ENCODE results near the gene SERPINA12. TPM values are rescaled to one million over a fixed set of nuclear protein-coding genes. Genes with fewer than 3 reads are reported as not detected.

The SERPINA12 gene, protein sequence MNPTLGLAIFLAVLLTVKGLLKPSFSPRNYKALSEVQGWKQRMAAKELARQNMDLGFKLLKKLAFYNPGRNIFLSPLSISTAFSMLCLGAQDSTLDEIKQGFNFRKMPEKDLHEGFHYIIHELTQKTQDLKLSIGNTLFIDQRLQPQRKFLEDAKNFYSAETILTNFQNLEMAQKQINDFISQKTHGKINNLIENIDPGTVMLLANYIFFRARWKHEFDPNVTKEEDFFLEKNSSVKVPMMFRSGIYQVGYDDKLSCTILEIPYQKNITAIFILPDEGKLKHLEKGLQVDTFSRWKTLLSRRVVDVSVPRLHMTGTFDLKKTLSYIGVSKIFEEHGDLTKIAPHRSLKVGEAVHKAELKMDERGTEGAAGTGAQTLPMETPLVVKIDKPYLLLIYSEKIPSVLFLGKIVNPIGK
- total RNA-seq = not detected in 2 replicates

- intact Hi-C loops (cut with micrococcal nuclease) = no loop called here
Measured at GRCh38 chr14:94509356-94509755, at the start of gene SERPINA12. Gene SERPINA12 (minus strand): TSS chr14:94509469. CDS start chr14:94498397, 11,072 bp downstream.

DNA sequence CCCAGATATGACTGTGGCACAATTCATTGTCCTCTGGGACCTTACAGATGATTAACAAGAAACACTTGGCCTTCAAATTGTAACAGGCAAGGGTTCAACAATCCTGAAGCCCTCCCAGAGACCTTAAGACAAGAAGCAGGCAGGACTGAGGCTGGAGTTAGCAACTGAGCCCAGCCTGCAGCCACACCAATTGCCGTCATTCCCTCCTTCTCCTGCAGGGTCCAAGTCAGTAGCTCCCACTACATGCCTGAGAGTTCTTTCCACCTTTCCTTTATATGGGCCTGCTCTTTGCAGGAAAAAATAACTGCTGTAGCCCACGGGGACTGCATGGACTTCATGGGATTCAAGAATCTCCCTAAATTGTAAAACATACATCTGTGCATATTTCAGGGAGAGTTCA lies 49.6 kb upstream of the SERPINA12 start:
- intact Hi-C loops (cut with micrococcal nuclease) = no loop called here

DNA sequence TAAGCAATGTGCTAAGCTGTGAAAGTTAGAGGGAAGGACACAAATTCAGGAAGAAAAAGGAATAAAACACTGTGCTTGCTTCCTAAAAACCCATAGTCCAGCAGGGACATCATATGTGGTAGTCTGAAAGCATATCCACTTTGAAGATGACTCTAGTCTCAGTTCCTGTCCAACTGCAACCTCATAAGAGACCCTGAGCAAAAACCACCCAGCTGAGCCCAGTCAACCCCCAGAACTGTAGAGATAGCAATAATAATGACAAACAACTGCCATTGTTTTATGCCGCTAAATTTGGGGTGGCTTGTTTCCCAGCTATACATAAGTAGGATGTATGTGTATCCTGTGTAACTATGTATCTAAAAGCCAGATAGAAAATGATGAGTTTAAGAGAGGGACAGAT lies 48.1 kb upstream of the SERPINA12 start:
- intact Hi-C loops (cut with micrococcal nuclease) = no loop called here

- intact Hi-C loops (cut with micrococcal nuclease) = no loop called here
Measured at GRCh38 chr14:94555991-94556390, 46.7 kb upstream of the SERPINA12 start.

GRCh38 chr14:94550041-94550440 lies 40.8 kb upstream of the SERPINA12 start:
- intact Hi-C loops (cut with micrococcal nuclease) = no loop called here

DNA sequence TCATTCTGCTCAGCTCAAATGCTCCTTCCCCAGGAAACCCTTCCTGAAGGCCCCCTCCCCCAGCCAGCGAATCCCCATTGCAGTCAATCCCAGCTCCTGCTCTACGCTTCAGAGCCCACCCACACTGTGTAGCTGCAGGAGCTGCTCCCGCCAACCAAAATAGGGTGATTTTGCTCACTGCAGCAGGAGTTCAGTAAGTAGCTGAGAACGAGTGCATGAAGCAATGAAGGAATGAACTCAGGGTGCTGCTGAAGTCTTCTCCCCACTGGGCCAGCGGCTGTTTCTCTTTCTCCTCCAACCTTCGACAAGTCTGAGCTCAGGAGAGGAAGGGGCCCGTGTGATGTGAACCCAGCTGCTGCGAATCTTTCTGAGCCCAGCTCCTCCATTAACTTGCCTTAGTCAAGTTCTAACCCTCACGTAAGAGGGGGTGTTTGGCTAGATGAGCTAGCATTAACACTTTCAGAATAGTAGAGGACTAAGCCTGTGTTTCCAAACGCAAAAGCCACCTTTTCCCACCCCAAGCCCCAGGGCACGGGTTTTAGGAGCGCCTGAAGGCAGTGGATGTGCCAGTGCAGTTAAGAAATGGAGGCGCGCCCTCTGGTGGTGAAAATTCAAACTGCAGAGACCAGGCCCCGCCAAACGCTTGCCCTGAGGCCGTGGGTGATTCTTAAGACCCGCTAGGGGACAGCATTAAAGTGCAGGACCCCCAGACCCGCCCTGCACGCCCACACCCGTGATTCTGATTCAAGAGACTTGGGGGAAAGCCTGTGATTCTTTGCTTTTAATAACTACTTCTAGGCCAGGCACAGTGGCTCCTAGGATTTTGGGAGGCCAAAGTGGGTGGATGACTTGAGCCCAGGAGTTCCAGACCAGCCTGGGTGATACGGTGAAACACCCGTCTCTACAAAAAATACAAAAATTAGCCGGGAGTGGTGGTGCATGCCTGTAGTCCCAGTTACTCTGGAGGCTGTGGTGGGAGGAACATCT lies 40.0 kb upstream of the SERPINA12 start:
- intact Hi-C loops (cut with micrococcal nuclease) = loop anchor here (5.0 to 10.0 kb wide), 2 partner anchors 117 to 414 kb away; no protein-coding TSS in a partner anchor

DNA sequence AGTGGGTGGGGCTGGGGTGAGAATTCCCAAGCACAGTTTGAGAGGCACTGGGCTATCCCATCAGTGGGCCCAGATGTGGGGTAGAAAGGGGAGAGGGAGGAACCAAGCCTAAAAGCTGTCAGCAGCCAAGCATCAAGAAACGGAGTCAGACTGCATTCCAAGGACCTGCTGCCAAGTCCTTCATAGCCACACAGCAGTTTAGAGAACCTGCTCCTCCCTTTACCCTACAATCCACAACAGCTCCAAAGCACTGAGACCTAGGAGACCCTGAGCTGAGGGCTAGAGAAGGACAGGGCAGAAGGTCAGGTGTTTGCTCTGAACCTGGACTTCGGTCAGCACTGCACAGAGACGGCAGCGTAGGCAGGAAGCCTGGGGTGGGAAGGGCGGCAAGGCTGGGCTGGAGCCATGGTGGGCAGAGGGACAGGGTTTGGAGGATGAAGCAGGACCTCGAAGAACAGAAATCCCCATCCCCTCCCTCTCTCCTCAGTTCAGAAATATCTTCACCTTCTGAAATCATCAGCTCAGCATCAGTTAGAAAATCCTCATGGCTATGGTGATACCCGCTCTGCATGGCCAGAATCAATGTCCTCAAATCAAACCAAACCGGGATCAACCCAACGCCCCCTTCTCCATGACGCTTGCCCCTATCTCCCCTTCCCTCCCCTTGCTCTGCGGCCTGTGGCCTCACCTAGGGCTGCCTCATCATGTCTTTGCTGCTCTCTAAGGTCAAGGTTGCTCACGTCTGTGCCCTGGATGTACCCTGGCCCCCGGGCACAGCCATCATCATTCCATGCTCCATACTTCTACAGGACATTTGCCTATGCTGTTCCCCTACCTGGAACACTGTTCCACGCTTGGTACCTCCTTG lies 39.1 kb upstream of the SERPINA12 start:
- intact Hi-C loops (cut with micrococcal nuclease) = loop anchor here (5.0 to 10.0 kb wide), 2 partner anchors 116 to 414 kb away; no protein-coding TSS in a partner anchor

DNA sequence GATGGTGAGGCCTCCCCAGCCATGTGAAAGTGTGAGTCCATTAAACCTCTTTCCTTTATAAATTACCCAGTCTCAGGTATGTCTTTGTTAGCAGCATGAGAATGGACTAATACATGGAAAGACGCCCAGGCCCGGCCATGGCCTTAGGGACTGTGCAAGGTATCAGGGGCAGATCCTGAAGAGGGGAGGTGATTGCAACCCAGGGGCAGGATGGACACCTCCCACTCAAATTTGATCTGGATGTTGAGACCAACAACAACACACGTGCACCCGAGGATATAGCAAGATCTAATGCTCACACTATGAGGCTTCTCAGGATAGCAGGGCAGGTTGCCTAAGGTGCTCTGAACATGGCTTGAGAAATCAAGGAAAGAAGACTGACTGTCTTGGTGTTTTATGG lies 38.5 kb upstream of the SERPINA12 start:
- intact Hi-C loops (cut with micrococcal nuclease) = loop anchor here (5.0 to 10.0 kb wide), 2 partner anchors 115 to 413 kb away; no protein-coding TSS in a partner anchor

DNA sequence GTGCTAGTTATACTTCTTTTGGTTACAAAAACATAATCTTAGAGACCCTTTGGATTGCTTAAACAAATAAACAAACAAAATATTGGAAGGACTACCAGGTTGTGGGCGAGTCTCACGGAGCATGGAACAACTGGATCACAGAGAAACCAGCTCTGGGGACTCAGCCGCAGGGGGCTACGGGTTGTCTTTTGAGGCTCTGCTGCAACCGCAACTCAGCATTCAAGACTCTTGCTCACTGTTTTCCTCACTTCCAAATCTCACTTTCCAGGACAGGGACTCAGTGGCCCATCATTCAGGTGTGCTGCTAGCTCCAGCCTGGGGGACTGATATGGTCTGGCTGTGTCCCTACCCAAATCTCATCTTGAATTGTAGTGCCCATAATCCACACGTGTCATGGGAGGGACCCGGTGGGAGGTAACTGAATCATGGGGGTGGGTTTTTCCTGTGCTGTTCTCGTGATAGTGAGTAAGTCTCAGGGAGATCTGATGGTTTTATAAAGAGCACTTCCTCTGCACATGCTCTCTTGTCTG lies 37.9 kb upstream of the SERPINA12 start:
- intact Hi-C loops (cut with micrococcal nuclease) = loop anchor here (5.0 to 10.0 kb wide), 2 partner anchors 115 to 412 kb away; no protein-coding TSS in a partner anchor

DNA sequence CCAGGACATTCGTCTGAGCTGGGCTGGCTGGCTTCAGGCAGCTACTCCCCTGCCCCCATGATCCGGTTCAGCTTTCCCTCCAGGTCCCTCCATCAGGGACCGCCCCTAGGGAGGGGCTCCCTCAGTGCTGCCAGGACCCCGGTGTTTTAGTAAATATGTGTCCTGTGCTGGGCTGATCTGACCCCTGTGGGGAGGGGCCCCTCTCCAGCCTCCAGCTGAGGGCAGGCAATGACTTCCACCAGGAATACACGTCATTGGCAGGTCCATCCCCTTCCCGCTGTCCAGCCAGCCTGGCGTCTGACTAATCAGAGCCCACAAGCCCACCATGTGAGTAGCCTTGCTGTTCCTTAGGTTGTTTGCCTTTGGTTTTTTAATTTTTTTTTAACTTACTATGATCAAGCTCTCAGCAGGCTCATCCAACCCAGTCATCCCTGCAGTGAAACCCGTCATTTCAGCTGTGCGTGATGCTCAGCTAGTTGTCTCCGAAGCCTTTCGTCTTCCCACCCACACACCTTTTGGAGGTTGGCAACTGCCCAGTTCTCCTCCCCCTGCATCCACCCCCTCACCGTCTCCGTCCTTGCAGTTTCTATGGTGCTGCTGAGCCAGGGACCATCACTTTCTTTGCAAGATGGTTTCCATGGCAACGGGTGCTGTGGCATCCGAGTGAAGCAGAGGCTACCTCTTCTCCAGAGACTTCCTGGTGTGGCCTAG lies 36.0 kb upstream of the SERPINA12 start:
- intact Hi-C loops (cut with micrococcal nuclease) = loop anchor here (5.0 to 10.0 kb wide), 2 partner anchors 113 to 410 kb away; no protein-coding TSS in a partner anchor

DNA sequence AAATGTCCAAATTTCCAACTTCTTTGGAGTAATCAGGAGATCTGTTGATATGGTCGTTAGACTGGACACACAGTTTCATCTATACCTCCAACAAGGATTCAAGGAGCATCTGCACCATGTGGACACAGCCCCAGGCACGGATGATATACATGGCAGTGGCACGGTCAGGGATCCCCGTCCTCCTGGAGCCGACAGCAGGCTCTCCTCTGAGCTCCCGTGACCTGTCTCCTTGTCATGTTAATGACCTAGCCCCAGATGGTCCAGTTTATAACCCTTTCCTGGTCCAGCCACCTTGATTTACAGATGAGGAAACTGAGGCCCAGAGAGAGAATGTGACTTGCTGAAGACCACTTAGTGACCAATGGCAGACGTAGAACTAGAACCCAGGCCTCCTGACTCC lies 35.5 kb upstream of the SERPINA12 start:
- intact Hi-C loops (cut with micrococcal nuclease) = loop anchor here (5.0 to 10.0 kb wide), 2 partner anchors 112 to 410 kb away; no protein-coding TSS in a partner anchor

- intact Hi-C loops (cut with micrococcal nuclease) = loop anchor here (10.0 kb wide), 1 partner anchor 409 kb away; no protein-coding TSS in a partner anchor
Measured at GRCh38 chr14:94543449-94544124, 34.3 kb upstream of the SERPINA12 start.

DNA sequence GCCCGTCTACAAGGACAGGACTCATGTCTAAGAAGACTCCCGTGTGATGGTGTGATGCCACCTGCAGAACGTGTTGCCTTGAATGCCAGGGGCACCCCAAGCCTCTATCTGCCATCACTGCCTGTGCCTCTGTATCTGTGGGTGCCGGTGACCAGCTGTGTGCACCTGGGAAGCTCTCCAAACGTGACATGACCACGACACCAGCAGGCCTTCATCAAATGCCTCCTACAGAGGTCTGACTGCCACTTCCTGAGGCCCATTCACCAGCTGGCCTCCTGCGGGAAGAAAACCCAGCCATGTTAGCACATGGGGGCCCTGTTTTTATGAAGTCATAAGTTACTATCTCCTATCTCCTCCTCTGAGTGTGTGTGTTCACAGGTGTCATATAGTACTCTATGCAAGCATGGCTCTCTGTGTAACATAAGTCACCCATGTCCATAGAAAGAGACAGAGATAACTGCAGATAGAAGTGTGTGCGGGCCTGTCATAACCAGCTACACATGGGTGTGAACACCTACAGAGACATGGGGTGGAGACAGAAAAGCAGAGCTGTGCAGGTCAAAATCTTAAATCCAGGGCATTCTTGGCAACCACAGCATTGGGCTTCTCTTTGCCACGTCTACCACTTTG lies 33.7 kb upstream of the SERPINA12 start:
- intact Hi-C loops (cut with micrococcal nuclease) = loop anchor here (10.0 kb wide), 1 partner anchor 408 kb away; no protein-coding TSS in a partner anchor

GRCh38 chr14:94542111-94542810 lies 33.0 kb upstream of the SERPINA12 start:
- intact Hi-C loops (cut with micrococcal nuclease) = loop anchor here (10.0 kb wide), 1 partner anchor 407 kb away; no protein-coding TSS in a partner anchor

GRCh38 chr14:94541234-94541975 lies 32.1 kb upstream of the SERPINA12 start:
- intact Hi-C loops (cut with micrococcal nuclease) = loop anchor here (10.0 kb wide), 1 partner anchor 407 kb away; no protein-coding TSS in a partner anchor

- intact Hi-C loops (cut with micrococcal nuclease) = loop anchor here (10.0 kb wide), 1 partner anchor 405 kb away; no protein-coding TSS in a partner anchor
Measured at GRCh38 chr14:94540031-94540794, 30.9 kb upstream of the SERPINA12 start.

Measured in T-helper 2 cell treated with Interferon-gamma antibody and Interleukin-4, amounts not matched to agents 100 ng/mL and 5 ng/mL, for 36 hours (primary cell).